HCT116 (cell line): Measurements from ENCODE around the gene ADAM30. TPM values are rescaled to one million over a fixed set of nuclear protein-coding genes. Genes with fewer than 3 reads are reported as not detected.

ENCODE experiments used
- ATAC-seq: fragments of 200-7000 bp; cut with Tn5 transposase; 2 replicates; pipeline ENCODE4 v1.9.1; 2020; ENCODE audit warnings: mild to moderate bottlenecking, moderate library complexity
- BruUV-seq: library from RNA; stranded (reverse); fragments of 400-500 nt; replicated peaks from 2 replicates; lab custom pipeline; 2021; lab: Mats Ljungman, UMichigan
- CTCF ChIA-PET: fragments of 300-600 bp; sonication (Branson Sonifier 250); formaldehyde crosslinking; loops from one replicate; lab custom pipeline; 2021; ENCODE audit warnings: antibody characterized with exemption; lab: Charles Lee
- POLR2A ChIA-PET: fragments of 300-600, 350-600 bp; sonication (Branson Sonifier 250); formaldehyde crosslinking; loops from one replicate; lab custom pipeline; 2021; ENCODE audit warnings: antibody characterized with exemption; lab: Charles Lee
- RAD21 ChIA-PET, 2 experiments: fragments of 300-600 bp; sonication (Branson Sonifier 250); formaldehyde crosslinking; loops; one replicate each; lab custom pipeline; 2023; ENCODE audit warnings: low total read pairs in 2 of 2; ENCODE audit not compliant: uncharacterized antibody in 2 of 2, unreplicated experiment in 2 of 2, low non-redundant PET in 1 of 2; lab: Charles Lee
- DNase-seq: peaks from one replicate; pipeline ENCODE4 v3.0.0-alpha.2; 2010; ENCODE audit warnings: low read depth, low spot score
- H2AFZ ChIP-seq: fragments of 200-600 bp; shearing (Covaris generic), sonication (generic); 2 replicates; pipeline ENCODE4 v1.6.1; 2017; ENCODE audit warnings: low read depth, mixed run types, mixed read lengths, antibody characterized with exemption, low read length; ENCODE audit not compliant: poor library complexity, severe bottlenecking
- H3K27ac ChIP-seq: 2 replicates; pipeline ENCODE4 v1.5.1; 2012; ENCODE audit warnings: low read depth, low read length
- H3K27me3 ChIP-seq: fragments of 200-600 bp; sonication (generic); 2 replicates; pipeline ENCODE4 v1.6.1; 2016; ENCODE audit warnings: mixed run types, low read length, mixed read lengths; ENCODE audit not compliant: insufficient read depth
- H3K36me3 ChIP-seq, 2 experiments: fragments of 200-500 bp in 1 of 2; fragments of 200-600 bp in 1 of 2; sonication (Bioruptor generic) in 1 of 2; sonication (generic) in 1 of 2; 2 replicates each; pipeline versions ENCODE4 v1.5.1 to v1.6.1; 2014 to 2016; ENCODE audit warnings: low read length in 2 of 2, inconsistent platforms in 1 of 2, mixed read lengths in 1 of 2, mixed run types in 1 of 2; ENCODE audit not compliant: insufficient read depth in 2 of 2, control insufficient read depth in 1 of 2
- H3K4me1 ChIP-seq, 2 experiments: fragments of 200-600 bp in 1 of 2; sonication (generic) in 1 of 2; 2 replicates each; pipeline versions ENCODE4 v1.5.1 to v1.6.1; 2012 to 2017; ENCODE audit warnings: low read length in 2 of 2, inconsistent platforms in 1 of 2, mild to moderate bottlenecking in 1 of 2, mixed read lengths in 1 of 2, mixed run types in 1 of 2, moderate library complexity in 1 of 2; ENCODE audit not compliant: insufficient read depth in 2 of 2, control insufficient read depth in 1 of 2
- H3K4me2 ChIP-seq: fragments of 200-600 bp; sonication (generic); 2 replicates; pipeline ENCODE4 v1.6.1; 2017; ENCODE audit warnings: mixed run types, low read length, mixed read lengths
- H3K4me3 ChIP-seq, 2 experiments: fragments of 200-600 bp in 1 of 2; sonication (generic) in 1 of 2; replicated peaks in 1 of 2; 2 replicates each; pipeline ENCODE4 v1.5.1; 2011 to 2016; ENCODE audit warnings: low read length in 2 of 2, control low read depth in 1 of 2, low read depth in 1 of 2, mild to moderate bottlenecking in 1 of 2, mixed read lengths in 1 of 2, mixed run types in 1 of 2
- H3K79me2 ChIP-seq: fragments of 200-600 bp; sonication (generic); 2 replicates; pipeline ENCODE4 v1.6.1; 2017; ENCODE audit warnings: mild to moderate bottlenecking, mixed run types, low read length, moderate library complexity, mixed read lengths; ENCODE audit not compliant: insufficient read depth
- H3K9ac ChIP-seq: fragments of 200-600 bp; sonication (generic); 2 replicates; pipeline ENCODE4 v1.6.1; 2016; ENCODE audit warnings: low read length, mixed read lengths
- H3K9me2 ChIP-seq: fragments of 200-600 bp; sonication (generic), shearing (Covaris generic); 2 replicates; pipeline ENCODE4 v1.6.1; 2017; ENCODE audit warnings: mixed run types, mild to moderate bottlenecking, moderate library complexity; ENCODE audit not compliant: insufficient read depth
- H3K9me3 ChIP-seq, 2 experiments: fragments of 200-500 bp in 1 of 2; fragments of 200-600 bp in 1 of 2; sonication (Bioruptor generic) in 1 of 2; sonication (generic) in 1 of 2; 2 replicates each; pipeline ENCODE4 v1.6.1; 2014 to 2017; ENCODE audit warnings: low read length in 2 of 2, mixed read lengths in 2 of 2, inconsistent platforms in 1 of 2, low read depth in 1 of 2, mild to moderate bottlenecking in 1 of 2, mixed run types in 1 of 2, moderate library complexity in 1 of 2; ENCODE audit not compliant: control insufficient read depth in 1 of 2, insufficient read depth in 1 of 2
- H4K20me1 ChIP-seq: fragments of 200-600 bp; sonication (generic), shearing (Covaris generic); 2 replicates; pipeline ENCODE4 v1.6.1; 2017; ENCODE audit warnings: mixed run types, mild to moderate bottlenecking, moderate library complexity; ENCODE audit not compliant: insufficient read depth
- EZH2 ChIP-seq: fragments of 200-600 bp; sonication (generic); IDR thresholded peaks from 2 replicates; pipeline ENCODE4 v1.6.1; 2017; ENCODE audit warnings: antibody characterized with exemption, mixed run types
- SRF ChIP-seq: IDR thresholded peaks from 2 replicates; pipeline ENCODE4 v1.6.1; 2012; ENCODE audit warnings: low read depth
- ZBTB33 ChIP-seq: IDR thresholded peaks from 2 replicates; pipeline ENCODE4 v1.6.1; 2011; ENCODE audit warnings: mild to moderate bottlenecking, low read length, moderate library complexity; ENCODE audit not compliant: insufficient replicate concordance; ENCODE audit errors: extremely low read depth
- intact Hi-C: fragments of 100-400 bp; cut with micrococcal nuclease; formaldehyde crosslinking; loops from 2 replicates; pipeline ENCODE4 v1.10.0; 2022
- total RNA-seq: library from RNA; stranded (reverse); gene quantifications from one replicate; pipeline ENCODE4 v1.2.1, GENCODE V29; 2021; ENCODE audit not compliant: unreplicated experiment

ADAM30 gene
- total RNA-seq, 1 experiment from 2014 or later, result not detected

DNA sequence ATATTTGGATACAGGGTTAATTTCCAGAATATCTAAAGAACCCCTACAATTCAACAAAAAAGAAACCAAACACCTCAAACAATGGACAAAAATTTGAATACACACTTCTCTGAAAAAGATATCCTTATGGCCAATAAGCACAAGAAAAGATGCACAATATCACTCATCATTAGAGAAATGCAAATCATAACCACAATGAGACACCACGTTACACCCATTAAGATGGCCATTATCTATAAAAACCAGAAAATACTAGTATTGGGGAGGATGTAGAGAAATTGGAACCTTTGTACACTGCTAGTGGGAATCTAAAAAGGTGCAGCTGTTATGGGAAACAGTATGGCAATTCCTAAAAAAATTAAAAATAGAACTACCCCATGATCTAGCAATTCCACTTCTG, 4.9 kb downstream of the ADAM30 start:
- CTCF ChIA-PET, result no interaction called here
- no peak overlapping the region for H3K9ac ChIP-seq
- DNase-seq, result no peak
- H3K9me2 ChIP-seq, result no peaks in the 10 kb centered on the region
- no peak for TF ChIP-seq EZH2
- TF ChIP-seq SRF, result no peak
- TF ChIP-seq, all 23 proteins: peak for 0
- ChIA-PET POLR2A (no interaction called here), RAD21 (no interaction called here)
- H3K79me2 ChIP-seq, result no peaks in the 10 kb centered on the region
- no peaks in the 10 kb centered on the region for H3K4me1 ChIP-seq
- H3K9me3 ChIP-seq, result no peaks in the 10 kb centered on the region
- no peaks in the 10 kb centered on the region for H3K36me3 ChIP-seq
- H4K20me1 ChIP-seq, result no peaks in the 10 kb centered on the region
- no peak overlapping the region for H3K27ac ChIP-seq
- no peaks in the 10 kb centered on the region for H3K27me3 ChIP-seq
- intact Hi-C loops, result no loop called here
- H3K4me2 ChIP-seq, result no peak overlapping the region
- no peak overlapping the region for H3K4me3 ChIP-seq
- no peak overlapping the region for H2AFZ ChIP-seq
- no peak for ATAC-seq
- BruUV-seq, result no TSS peak

DNA sequence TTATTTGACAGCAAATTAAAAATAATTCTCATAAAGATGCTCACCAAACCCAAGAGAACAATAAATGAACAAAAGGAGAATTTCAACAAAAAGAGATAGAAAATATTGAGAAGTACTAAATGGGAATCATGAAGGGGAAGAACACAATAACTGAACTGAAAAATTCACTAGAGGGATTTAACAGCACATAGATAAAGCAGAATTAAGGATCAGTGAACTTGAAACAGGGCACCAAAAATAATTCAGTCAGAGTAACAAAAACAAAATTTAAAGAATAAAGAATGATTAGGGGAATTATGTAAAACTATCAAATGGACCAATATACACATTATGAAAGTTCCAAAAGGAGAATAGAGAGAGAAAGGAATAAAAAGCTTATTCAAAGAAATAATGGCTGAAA, 7.8 kb downstream of the ADAM30 start:
- H2AFZ ChIP-seq, result no peak overlapping the region
- RAD21 ChIA-PET, result no interaction called here
- H3K9ac ChIP-seq, result no peak overlapping the region
- CTCF ChIA-PET, result no interaction called here
- H3K79me2 ChIP-seq, result no peaks in the 10 kb centered on the region
- H3K27ac ChIP-seq, result no peak overlapping the region
- H3K4me3 ChIP-seq, result no peak overlapping the region
- no TSS peak for BruUV-seq
- no peak for TF ChIP-seq ZBTB33
- intact Hi-C loops, result no loop called here
- no peak for DNase-seq
- H4K20me1 ChIP-seq, result no peaks in the 10 kb centered on the region
- H3K4me2 ChIP-seq, result no peak overlapping the region
- POLR2A ChIA-PET, result no interaction called here
- H3K4me1 ChIP-seq, result no peaks in the 10 kb centered on the region; a peak in 1 of 4 replicates
- H3K9me3 ChIP-seq, result no peaks in the 10 kb centered on the region
- ATAC-seq, result no peak
- H3K36me3 ChIP-seq, result no peaks in the 10 kb centered on the region
- H3K9me2 ChIP-seq, result no peaks in the 10 kb centered on the region
- H3K27me3 ChIP-seq, result peaks cover 6% of the 10 kb centered on the region
